Measurements from ENCODE around the gene MARK3.

Gene MARK3

GRCh38 chr14:103343164-103343879 lies 41.9 kb upstream of the MARK3 start:
- DNase-seq (ENCODE audit: low read depth), result no peak
- no peak for TF ChIP-seq CTCF (IDR thresholded peaks at IDR 0.05; ENCODE audit: insufficient read depth, low read depth, low read length, missing control alignments)
- H3K4me3 ChIP-seq (ENCODE audit: low read depth, low read length), result no peak overlapping the region

GRCh38 chr14:103343905-103344797 lies 41.1 kb upstream of the MARK3 start:
- DNase-seq (ENCODE audit: low read depth), result no peak
- no peak for TF ChIP-seq CTCF (IDR thresholded peaks at IDR 0.05; ENCODE audit: insufficient read depth, low read depth, low read length, missing control alignments)

GRCh38 chr14:103346286-103346685 lies 38.9 kb upstream of the MARK3 start:
- no peak for DNase-seq (ENCODE audit: low read depth)
- no peak overlapping the region for H3K4me3 ChIP-seq (ENCODE audit: low read depth, low read length)
- TF ChIP-seq CTCF (IDR thresholded peaks at IDR 0.05; ENCODE audit: insufficient read depth, low read depth, low read length, missing control alignments), result no peak

More at GRCh38 chr14:103343905-103344797, 41.1 kb upstream of the MARK3 start:
- H3K4me3 ChIP-seq (ENCODE audit: low read depth, low read length), result no peak overlapping the region

GRCh38 chr14:103347091-103347815 lies 38.0 kb upstream of the MARK3 start:
- TF ChIP-seq CTCF (IDR thresholded peaks at IDR 0.05; ENCODE audit: insufficient read depth, low read depth, low read length, missing control alignments), result no peak
- no peak for DNase-seq (ENCODE audit: low read depth)
- no peak overlapping the region for H3K4me3 ChIP-seq (ENCODE audit: low read depth, low read length)

GRCh38 chr14:103348154-103348553 lies 37.1 kb upstream of the MARK3 start:
- TF ChIP-seq CTCF (IDR thresholded peaks at IDR 0.05; ENCODE audit: insufficient read depth, low read depth, low read length, missing control alignments), result no peak
- no peak overlapping the region for H3K4me3 ChIP-seq (ENCODE audit: low read depth, low read length)
- DNase-seq (ENCODE audit: low read depth), result no peak

GRCh38 chr14:103349982-103350381 lies 35.2 kb upstream of the MARK3 start:
- no peak overlapping the region for H3K4me3 ChIP-seq (ENCODE audit: low read depth, low read length)
- TF ChIP-seq CTCF (IDR thresholded peaks at IDR 0.05; ENCODE audit: insufficient read depth, low read depth, low read length, missing control alignments), result no peak
- DNase-seq (ENCODE audit: low read depth), result no peak
